Astrocyte of the spinal cord (primary cell): ENCODE measurements around the gene TMCC1.
"Not testable (repeated sequence)": the region's sequence is repeated elsewhere in the genome, so short reads cannot be mapped to it uniquely, and the experiment has no call there.

Experiments used
- DNase-seq: peaks from one replicate; pipeline ENCODE4 v3.0.0; 2011; ENCODE audit warnings: low read depth, low spot score
- H3K4me3 ChIP-seq: 2 replicates; pipeline ENCODE4 v1.5.1; 2011; ENCODE audit warnings: low read depth, mild to moderate bottlenecking, low read length, moderate library complexity
- CTCF ChIP-seq: IDR thresholded peaks from 2 replicates; pipeline ENCODE4 v1.5.1; 2012; ENCODE audit warnings: low read depth, mild to moderate bottlenecking, low read length, inconsistent platforms
- in situ Hi-C: cut with HindIII; loops from 2 replicates; pipeline ENCODE4 v1.10.0; 2017; ENCODE audit warnings: low sequenced_read_pairs

Gene TMCC1

GRCh38 chr3:129859272-129859671 is 34.2 kb downstream of the TMCC1 start:
- TF ChIP-seq CTCF, result no peak
- no peak for DNase-seq
- no peak overlapping the region for H3K4me3 ChIP-seq
- in situ Hi-C loops, result no loop called here

GRCh38 chr3:129857899-129858298 is 35.6 kb downstream of the TMCC1 start:
- in situ Hi-C loops, result no loop called here
- H3K4me3 ChIP-seq, result no peak overlapping the region
- no peak for DNase-seq
- TF ChIP-seq CTCF, result no peak

- H3K4me3 ChIP-seq, in situ Hi-C loops, DNase-seq: not testable (repeated sequence)
Observed at GRCh38 chr3:129856790-129857189, 36.7 kb downstream of the TMCC1 start.

GRCh38 chr3:129855832-129856419 is 37.6 kb downstream of the TMCC1 start:
- peak; percentile 74 for DNase-seq
- H3K4me3 ChIP-seq, result no peak overlapping the region
- in situ Hi-C loops, result no loop called here
- no peak for TF ChIP-seq CTCF

GRCh38 chr3:129855170-129855831 is 38.2 kb downstream of the TMCC1 start:
- DNase-seq, result peak; percentile 58
- in situ Hi-C loops, result no loop called here
- H3K4me3 ChIP-seq, result no peak overlapping the region
- no peak for TF ChIP-seq CTCF

GRCh38 chr3:129854460-129854859 is 39.1 kb downstream of the TMCC1 start:
- in situ Hi-C loops, result no loop called here
- H3K4me3 ChIP-seq, result no peak overlapping the region
- DNase-seq, result no peak
- no peak for TF ChIP-seq CTCF

GRCh38 chr3:129845956-129846355 is 47.6 kb downstream of the TMCC1 start:
- H3K4me3 ChIP-seq, result no peak overlapping the region
- no peak for DNase-seq
- in situ Hi-C loops, result no loop called here
- TF ChIP-seq CTCF, result no peak
